AML-193 (cell line): ENCODE measurements around the gene ZNF205.
A peak's percentile ranks its signal among the peaks of the same experiment; 100 is the strongest.

ENCODE experiments used
- DNase-seq, 2 experiments: peaks; one replicate each; lab custom pipeline; 2025; lab: John Stamatoyannopoulos, UW

ZNF205 gene

DNA sequence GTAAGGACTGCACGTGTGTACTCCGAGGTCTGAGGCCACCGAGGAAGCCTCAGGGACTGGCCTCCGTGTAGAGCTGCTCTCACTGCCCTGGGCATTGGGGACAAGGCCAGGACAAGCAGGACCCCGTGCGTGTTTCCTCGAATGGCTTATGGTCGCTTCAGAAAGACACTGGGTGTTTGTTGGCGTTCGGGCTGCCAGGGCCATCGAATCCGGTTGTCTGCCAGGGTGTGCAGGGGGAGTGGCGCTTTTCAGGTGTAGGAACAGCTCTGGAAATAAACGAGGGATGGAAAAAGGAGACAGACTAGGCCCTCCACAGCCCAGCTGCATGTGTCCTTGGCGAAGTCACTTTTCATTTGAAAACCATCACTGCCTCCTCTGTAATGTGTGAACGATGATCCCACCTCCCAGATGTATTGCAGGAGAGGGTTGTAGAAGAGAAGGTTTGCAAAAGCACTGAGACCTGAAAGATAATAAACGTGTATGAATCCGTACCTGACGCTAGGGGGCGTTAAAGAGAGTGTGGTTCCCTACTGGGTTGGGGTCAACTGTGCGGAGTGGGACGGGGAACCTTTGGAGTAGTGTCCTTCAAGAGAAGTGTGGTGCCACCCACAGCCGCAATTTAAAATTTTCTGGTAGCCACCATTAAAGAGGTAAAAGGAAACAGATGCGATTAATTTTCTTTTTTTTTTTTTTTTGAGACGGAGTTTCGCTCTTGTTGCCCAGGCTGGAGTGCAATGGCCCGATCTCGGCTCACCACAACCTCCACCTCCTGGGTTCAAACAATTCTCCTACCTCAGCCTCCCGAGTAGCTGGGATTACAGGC is 11.2 kb upstream of the ZNF205 start:
- DNase-seq, result peak; percentile 42 to 53

DNA sequence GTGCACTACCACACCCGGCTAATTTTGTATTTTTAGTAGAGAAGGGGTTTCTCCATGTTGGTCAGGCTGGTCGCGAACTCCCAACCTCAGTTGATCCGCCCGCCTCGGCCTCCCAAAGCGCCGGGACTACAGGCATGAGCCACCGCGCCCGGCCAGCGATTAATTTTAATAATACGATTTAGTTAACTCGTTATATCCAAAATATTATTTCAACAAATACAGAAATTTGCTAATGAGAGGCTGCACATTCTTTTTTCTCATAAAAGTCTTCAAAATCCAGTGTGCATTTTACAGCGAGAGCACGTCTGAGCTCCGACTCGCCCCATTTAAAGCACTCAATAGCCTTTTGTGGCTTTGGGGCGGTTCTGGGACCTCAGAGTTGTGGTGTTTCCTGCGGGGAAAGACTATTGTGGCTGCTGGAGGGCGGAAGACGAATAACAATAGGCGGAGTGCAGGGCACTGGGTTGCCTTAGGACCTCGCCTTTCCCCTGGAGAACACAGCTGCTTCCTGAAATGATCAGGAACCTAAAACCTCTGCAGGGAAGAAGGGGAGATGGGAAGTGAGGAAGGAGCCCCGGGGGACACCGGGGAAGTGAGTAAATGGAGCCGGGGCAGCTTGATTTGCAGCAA is 10.4 kb upstream of the ZNF205 start:
- DNase-seq, result peak; percentile 27 to 32

- DNase-seq, result peak; percentile 80 to 83
Observed at GRCh38 chr16:3106205-3106928, 6.0 kb upstream of the ZNF205 start.

DNA sequence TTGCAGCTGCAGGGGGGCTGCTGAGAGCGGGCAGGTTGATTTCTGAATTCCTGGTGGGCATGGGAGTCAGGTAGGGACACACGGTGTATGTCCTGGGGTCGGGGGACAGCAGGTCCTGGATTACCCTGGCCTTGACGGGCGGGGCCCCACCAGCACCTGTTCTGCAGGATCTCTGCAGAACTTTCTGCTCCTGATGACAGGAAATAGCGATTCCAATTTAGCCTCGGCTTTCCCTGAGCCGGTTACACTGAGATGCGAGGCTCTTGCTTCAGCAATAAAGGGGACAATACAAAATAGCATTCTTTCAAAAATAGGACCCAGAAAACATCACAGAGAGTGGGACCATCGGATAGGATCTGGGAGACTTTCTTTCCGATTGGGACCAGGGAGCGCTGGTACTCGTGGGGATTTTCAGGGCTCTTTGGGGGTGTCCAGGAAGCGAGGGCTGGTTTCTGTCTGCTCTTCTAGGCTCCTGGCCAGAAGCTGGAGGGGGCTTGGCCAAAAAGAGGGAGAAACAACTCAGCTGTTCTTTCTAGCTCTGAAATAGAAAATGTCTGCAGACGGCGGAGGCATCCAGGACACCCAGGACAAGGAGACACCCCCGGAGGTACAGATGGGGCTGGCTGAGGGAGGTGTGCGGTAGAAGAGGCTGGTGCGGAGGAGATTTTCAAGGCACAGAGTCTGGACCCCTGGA is 642 bp downstream of the ZNF205 start:
- DNase-seq, result no peak

DNA sequence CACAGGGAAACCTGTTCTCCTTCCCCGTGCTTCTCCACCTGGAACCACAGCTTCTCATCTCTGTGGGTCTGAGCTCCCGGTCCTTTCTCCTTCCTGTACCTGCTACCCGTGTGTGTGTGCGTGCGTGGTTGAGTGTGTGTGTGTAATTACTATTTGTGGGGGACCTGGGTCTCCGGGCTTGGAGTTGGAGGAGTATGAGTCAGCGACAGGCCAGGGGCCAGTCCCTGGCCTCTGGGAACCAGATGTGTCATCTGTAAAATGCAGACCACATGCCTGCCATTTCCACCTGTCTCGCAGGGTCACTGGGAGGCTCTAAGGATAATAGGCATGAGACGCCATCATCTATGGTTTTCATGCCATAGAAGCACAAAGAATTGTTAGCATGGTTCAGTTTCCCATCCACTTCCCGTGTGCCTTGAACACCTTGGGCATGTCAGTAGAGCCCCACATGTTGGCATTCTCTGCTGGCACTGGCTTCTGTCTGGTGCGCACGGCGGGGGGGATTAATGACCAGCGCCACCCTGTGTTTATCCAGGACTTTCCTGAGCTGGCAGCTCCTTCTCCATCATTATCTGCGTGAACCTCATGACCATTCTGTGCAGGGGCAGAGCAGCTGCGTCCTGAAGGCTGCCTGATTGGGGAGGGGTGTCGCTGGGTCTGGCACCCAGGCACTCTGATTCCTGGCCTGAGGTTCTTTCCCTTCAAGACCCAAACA is 1.5 kb downstream of the ZNF205 start:
- no peak for DNase-seq

DNA sequence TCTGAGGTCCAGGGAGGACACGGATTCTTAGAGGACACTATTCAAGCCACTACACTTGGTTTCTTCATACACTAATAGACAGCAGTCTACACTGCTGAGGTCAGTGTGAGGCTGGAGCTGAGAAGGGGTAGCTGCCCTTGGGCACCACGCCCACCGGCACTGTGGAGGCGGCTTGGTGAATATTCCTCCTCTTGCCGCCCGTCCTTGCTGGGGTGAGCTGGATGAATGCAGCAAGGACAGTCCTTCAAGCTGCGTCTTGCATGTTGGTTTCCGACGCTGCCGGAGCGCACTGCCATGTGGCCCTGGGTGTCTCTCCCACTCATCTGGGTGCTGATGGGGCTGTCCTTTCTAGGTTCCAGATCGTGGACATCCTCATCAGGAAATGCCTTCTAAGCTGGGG is 2.6 kb downstream of the ZNF205 start:
- DNase-seq, result no peak

- DNase-seq, result no peak
Observed at GRCh38 chr16:3115561-3115960, 3.2 kb downstream of the ZNF205 start.

DNA sequence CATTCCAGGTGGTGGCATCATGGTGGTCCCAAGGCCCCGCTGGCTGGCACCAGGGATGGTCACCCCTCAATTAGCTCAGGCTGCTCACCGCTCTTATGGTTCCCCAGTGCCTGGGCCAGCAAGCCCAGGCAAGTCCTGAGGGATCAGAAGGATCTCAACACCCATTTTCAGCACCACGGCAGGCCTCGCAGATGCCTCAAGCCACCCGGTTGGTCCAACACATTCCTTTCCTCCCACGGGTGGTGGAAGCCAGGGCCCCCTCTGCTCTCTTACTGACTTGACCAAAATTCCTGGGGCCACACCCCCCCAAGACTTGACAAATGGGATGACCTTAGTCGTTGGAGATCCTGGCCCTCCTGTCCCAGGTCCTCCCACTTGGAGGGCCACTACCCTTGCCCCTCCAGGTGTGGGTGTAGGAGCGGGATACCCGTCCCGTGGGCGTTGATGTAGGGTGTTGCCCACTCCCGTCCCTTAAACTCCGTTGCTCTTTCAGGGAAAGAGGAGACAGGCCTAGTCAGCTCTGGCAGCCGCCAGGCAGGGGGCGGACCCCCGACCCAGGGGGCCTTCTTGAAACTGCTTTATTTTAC is 5.9 kb downstream of the ZNF205 start:
- no peak for DNase-seq

GRCh38 chr16:3118846-3119245 is 6.5 kb downstream of the ZNF205 start:
- DNase-seq, result no peak

DNA sequence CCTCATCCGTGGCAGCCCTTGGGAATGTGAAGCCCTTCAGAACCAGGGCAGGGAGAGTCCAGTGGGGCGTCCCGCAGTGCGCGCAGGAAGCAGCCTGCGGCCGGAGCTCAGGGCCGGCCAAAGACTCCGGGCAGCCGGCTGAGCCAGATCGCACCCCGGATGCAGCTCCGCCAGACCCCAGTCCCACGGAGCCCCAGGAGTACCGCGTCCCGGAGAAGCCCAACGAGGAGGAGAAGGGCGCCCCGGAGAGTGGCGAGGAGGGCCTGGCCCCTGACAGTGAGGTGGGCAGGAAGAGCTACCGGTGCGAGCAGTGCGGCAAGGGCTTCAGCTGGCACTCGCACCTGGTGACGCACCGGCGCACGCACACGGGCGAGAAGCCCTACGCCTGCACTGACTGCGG is 6.9 kb downstream of the ZNF205 start:
- DNase-seq, result no peak

- no peak for DNase-seq
Observed at GRCh38 chr16:3119701-3120408, 7.5 kb downstream of the ZNF205 start.

DNA sequence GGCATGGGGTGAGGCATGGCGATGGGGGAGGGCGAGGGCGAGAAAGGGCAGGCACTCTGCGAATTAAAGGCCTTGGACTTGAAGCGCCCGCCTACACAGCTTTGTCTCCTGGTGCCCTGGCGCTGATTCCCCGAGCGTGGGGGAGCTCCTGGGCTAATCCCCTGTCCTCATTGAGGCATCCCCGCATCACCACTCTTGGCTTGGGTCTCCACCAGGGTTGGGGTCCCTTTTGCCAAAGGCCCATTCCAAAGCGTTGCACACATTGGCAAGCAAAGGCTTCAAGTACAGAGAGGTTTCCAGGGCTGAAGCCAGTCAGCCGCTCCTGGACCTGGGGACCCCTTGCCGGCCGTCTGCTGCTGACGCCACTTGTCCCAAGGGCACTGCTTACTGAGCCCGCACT is 8.0 kb downstream of the ZNF205 start:
- no peak for DNase-seq

DNA sequence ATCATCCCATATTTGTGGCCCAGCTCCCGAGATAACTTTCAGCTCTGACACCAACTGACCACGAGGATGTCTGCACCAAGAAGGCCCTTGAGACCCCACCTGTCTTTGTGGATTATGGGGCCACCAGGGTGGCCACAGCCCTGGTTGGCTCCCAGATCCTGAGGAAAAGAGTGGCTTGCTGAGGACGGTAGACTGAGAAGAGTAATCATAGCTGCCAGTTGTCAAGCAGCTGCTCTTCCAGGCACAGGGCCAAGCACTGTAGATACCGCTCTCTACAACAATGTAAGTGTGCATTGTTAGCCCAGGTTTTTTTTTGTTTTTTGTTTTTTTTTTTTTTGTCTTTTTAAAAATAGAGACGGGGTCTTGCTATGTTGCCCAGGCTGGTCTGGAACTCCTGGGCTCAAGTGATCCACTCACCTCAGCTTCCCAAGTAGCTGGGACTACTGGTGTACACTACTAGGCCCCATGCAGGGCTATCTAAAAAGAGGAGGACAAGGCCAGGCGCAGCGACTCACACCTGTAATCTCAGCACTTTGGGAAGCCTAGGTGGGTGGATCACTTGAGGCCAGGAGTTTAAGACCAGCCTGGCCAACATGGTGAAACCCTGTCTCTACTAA is 9.6 kb downstream of the ZNF205 start:
- DNase-seq, result no peak

DNA sequence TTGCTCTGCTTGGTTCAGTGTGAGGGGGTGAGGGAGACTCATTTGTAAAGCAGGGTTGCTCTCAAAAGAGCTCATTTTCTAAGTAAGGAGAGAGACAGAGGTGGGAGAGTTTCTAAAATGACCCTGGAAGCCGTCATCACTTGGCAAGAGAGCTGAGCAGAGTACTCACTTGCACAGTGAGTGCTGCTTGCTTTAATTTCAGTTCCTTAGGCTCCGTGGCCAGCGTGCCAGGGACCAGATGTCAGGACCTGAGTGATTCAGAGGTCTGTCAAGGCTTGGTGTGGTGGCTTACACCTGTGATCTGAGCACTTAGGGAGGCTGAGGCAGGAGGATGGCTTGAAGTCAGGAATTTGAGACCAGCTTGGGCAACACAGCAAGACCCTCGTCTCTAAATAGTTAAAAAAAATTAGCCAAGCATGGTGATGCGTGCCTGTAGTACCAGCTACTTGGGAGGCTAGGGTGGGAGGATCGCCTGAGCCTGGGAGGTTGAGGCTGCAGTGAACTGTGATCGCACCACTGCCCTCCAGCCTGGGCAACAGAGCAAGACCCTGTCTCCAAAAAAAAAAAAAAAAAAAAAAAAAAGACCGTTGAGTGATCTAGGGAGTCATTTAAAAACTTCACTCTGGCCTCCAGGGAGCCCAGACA is 10.7 kb downstream of the ZNF205 start:
- no peak for DNase-seq

- peak; percentile 94 to 98 for DNase-seq
Observed at GRCh38 chr16:3123986-3124886, 11.8 kb downstream of the ZNF205 start.

DNA sequence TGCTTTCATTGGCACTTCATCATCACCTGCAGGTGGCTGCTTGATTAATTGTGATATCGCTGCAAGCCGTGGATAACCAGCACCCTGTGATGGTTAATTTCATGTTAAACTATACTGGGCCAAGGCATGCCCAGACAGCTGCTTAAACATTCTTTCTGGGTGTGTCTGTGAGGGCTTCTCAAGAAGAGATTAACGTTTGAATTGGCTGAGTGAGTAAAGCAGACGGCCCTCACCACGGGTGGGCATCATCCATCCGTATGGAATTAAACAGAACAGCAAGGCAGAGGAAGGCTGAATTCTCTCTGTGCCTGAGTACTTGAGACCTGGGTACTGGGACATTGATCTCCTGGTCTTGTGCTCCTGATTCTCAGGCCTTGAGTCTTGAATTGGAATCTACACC is 15.4 kb downstream of the ZNF205 start:
- no peak for DNase-seq

GRCh38 chr16:3129137-3130131 is 17.0 kb downstream of the ZNF205 start:
- DNase-seq, result peak; percentile 80 to 86
